ENCODE data around the gene HOXB7.

Gene HOXB7

GRCh38 chr17:48565925-48566710 lies 44.7 kb downstream of the HOXB7 start:
- no peak for DNase-seq

GRCh38 chr17:48565022-48565554 lies 45.7 kb downstream of the HOXB7 start:
- no peak for DNase-seq

GRCh38 chr17:48564188-48565021 lies 46.4 kb downstream of the HOXB7 start:
- DNase-seq: peak in 3 of 14 donors; percentile 27 to 39 (median 32)

GRCh38 chr17:48563867-48564187 lies 47.0 kb downstream of the HOXB7 start:
- no peak for DNase-seq

GRCh38 chr17:48563385-48563838 lies 47.4 kb downstream of the HOXB7 start:
- DNase-seq: no peak

- DNase-seq: no peak
These were observed 47.9 kb downstream of the HOXB7 start for GRCh38 chr17:48562934-48563333.

GRCh38 chr17:48561884-48562810 lies 48.7 kb downstream of the HOXB7 start:
- no peak for DNase-seq

- DNase-seq: no peak
These were observed 50.7 kb downstream of the HOXB7 start for GRCh38 chr17:48559840-48560817.

- no peak for DNase-seq
These were observed 51.5 kb downstream of the HOXB7 start for GRCh38 chr17:48559122-48559839.

GRCh38 chr17:48558831-48559121 lies 52.0 kb downstream of the HOXB7 start:
- DNase-seq: no peak

- no peak for DNase-seq
These were observed 52.6 kb downstream of the HOXB7 start for GRCh38 chr17:48558057-48558830.

All from C1 segment of cervical spinal cord (tissue), 14 donors.